ENCODE data around the gene PRMT9. TPM values are rescaled to one million over a fixed set of nuclear protein-coding genes. Genes with fewer than 3 reads are reported as not detected.

PRMT9 gene
- total RNA-seq, 1 experiment from 2014 or later, result 6.1 TPM

- no peak overlapping the region for H3K27ac Mint-ChIP-seq (ENCODE audit: low read depth, unreplicated experiment)
- no peak overlapping the region for H3K4me3 Mint-ChIP-seq (ENCODE audit: unreplicated experiment)
- TF ChIP-seq CTCF (IDR thresholded peaks at IDR 0.05; ENCODE audit: unreplicated experiment), result no peak
- ChIA-PET CTCF (interaction anchor here (4.9 kb wide), 1 partner anchor 141 kb away, joined by 28 read pairs; no protein-coding TSS in a partner anchor), POLR2A (no interaction called here)
- H3K27me3 Mint-ChIP-seq (ENCODE audit: insufficient read depth, unreplicated experiment), result no peaks in the 10 kb centered on the region
- peaks cover 12% of the 10 kb centered on the region for H3K4me1 Mint-ChIP-seq (ENCODE audit: insufficient read depth, unreplicated experiment)
- DNase-seq (ENCODE audit: unreplicated experiment), result no peak
- no peaks in the 10 kb centered on the region for H3K9me3 Mint-ChIP-seq (ENCODE audit: unreplicated experiment)
- no TSS peak for BruUV-seq (replicated peaks)
- intact Hi-C loops (cut with micrococcal nuclease), result no loop called here
- H3K36me3 Mint-ChIP-seq (ENCODE audit: insufficient read depth, unreplicated experiment), result no peaks in the 10 kb centered on the region
Measured at GRCh38 chr4:147725673-147726072, 41.7 kb upstream of the PRMT9 start.

DNA sequence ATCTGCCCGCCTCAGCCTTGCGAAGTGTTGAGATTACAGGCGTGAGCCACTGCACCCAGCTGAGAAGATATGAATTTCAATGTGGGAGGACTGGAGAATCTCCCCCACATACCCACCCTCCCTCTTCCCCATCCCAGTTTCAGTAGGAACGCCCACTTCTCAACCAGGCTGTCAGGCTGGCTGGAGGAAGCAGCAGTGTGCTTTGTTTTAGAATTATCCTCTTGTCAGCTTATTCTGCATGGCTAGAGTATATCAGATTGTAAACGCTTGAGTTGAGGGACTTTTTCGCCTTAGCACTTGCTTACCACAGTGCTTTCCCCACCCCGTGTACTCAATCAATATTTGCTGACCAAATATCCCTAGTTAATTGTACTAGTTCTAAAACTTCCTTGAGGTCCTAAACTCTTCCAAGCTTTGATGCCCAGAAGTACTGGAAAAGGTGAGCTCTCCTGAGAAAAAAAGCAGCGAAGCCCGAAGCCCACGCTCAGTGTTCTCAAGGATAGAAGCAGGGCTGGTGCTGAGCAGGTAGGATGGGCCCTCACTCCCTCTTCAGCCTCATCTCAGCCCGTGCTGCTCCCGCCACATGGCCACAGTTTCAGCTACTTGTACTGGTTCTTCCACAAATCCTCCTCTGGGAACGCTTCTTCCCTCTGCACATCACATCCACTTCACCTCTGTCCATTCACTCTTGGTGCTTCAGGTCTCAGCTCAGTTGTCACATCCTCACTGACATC, 40.7 kb upstream of the PRMT9 start:
- Mint-ChIP-seq H3K9me3 (ENCODE audit: unreplicated experiment) (no peaks in the 10 kb centered on the region), H3K27ac (ENCODE audit: low read depth, unreplicated experiment) (no peak overlapping the region), H3K4me3 (ENCODE audit: unreplicated experiment) (no peak overlapping the region), H3K27me3 (ENCODE audit: insufficient read depth, unreplicated experiment) (no peaks in the 10 kb centered on the region), H3K4me1 (ENCODE audit: insufficient read depth, unreplicated experiment) (peaks cover 12% of the 10 kb centered on the region), H3K36me3 (ENCODE audit: insufficient read depth, unreplicated experiment) (no peaks in the 10 kb centered on the region)
- POLR2A ChIA-PET, result no interaction called here
- no peak for DNase-seq (ENCODE audit: unreplicated experiment)
- CTCF ChIA-PET, result interaction anchor here (1.5 to 4.9 kb wide), 2 partner anchors 16 to 142 kb away, joined by 4 to 28 read pairs; no protein-coding TSS in a partner anchor
- no peak for TF ChIP-seq CTCF (IDR thresholded peaks at IDR 0.05; ENCODE audit: unreplicated experiment)
- no TSS peak for BruUV-seq (replicated peaks)
- intact Hi-C loops (cut with micrococcal nuclease), result no loop called here

GRCh38 chr4:147723326-147723725, 39.4 kb upstream of the PRMT9 start:
- Mint-ChIP-seq H3K4me1 (ENCODE audit: insufficient read depth, unreplicated experiment) (peaks cover 12% of the 10 kb centered on the region), H3K4me3 (ENCODE audit: unreplicated experiment) (no peak overlapping the region), H3K9me3 (ENCODE audit: unreplicated experiment) (no peaks in the 10 kb centered on the region), H3K36me3 (ENCODE audit: insufficient read depth, unreplicated experiment) (no peaks in the 10 kb centered on the region), H3K27me3 (ENCODE audit: insufficient read depth, unreplicated experiment) (no peaks in the 10 kb centered on the region), H3K27ac (ENCODE audit: low read depth, unreplicated experiment) (no peak overlapping the region)
- no TSS peak for BruUV-seq (replicated peaks)
- no peak for TF ChIP-seq CTCF (IDR thresholded peaks at IDR 0.05; ENCODE audit: unreplicated experiment)
- no peak for DNase-seq (ENCODE audit: unreplicated experiment)
- intact Hi-C loops (cut with micrococcal nuclease), result no loop called here
- ChIA-PET POLR2A (interaction anchor here (0.9 kb wide), 1 partner anchor 8 kb away, joined by 6 read pairs; the partner anchor contains the start of gene ARHGAP10), CTCF (interaction anchor here (1.0 kb wide), 1 partner anchor 143 kb away, joined by 3 read pairs; no protein-coding TSS in a partner anchor)

DNA sequence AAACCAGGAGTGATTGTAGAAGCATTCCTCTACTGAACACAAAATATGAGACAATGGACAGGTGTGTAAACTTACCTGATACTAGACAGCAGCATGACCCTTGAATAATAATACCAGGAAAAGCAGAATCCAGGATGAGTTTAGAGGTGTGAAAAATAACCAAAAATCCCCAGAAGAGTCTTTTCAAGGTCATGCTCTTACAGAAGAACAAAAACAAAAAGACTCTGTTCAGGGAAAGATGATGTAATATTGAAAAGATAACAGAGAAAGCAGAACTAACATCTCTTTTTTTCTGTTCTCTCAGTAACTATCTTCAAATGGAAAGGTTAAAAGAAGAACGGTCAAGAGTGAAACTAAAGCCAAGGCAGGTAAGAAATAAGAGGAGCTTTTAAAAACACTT, 33.9 kb upstream of the PRMT9 start:
- no peak for TF ChIP-seq CTCF (IDR thresholded peaks at IDR 0.05; ENCODE audit: unreplicated experiment)
- no peaks in the 10 kb centered on the region for H3K27me3 Mint-ChIP-seq (ENCODE audit: insufficient read depth, unreplicated experiment)
- H3K9me3 Mint-ChIP-seq (ENCODE audit: unreplicated experiment), result no peaks in the 10 kb centered on the region
- intact Hi-C loops (cut with micrococcal nuclease), result no loop called here
- no peak for DNase-seq (ENCODE audit: unreplicated experiment)
- no peaks in the 10 kb centered on the region for H3K36me3 Mint-ChIP-seq (ENCODE audit: insufficient read depth, unreplicated experiment)
- H3K4me1 Mint-ChIP-seq (ENCODE audit: insufficient read depth, unreplicated experiment), result no peaks in the 10 kb centered on the region
- no TSS peak for BruUV-seq (replicated peaks)
- H3K4me3 Mint-ChIP-seq (ENCODE audit: unreplicated experiment), result no peak overlapping the region
- no peak overlapping the region for H3K27ac Mint-ChIP-seq (ENCODE audit: low read depth, unreplicated experiment)
- CTCF ChIA-PET, result interaction anchor here (0.8 to 2.2 kb wide), 3 partner anchors 9 to 148 kb away, joined by 3 to 10 read pairs (median 3); no protein-coding TSS in a partner anchor
- POLR2A ChIA-PET, result no interaction called here
